IMR-90 (cell line): ENCODE data around the gene EIF5A2. TPM values are rescaled to one million over a fixed set of nuclear protein-coding genes. Genes with fewer than 3 reads are reported as not detected.

Experiments used
- ATAC-seq: fragments of 200-7000 bp; cut with Tn5 transposase; 2 replicates; pipeline ENCODE4 v1.9.1; 2020; ENCODE audit warnings: low read depth, mild to moderate bottlenecking, moderate library complexity
- BruUV-seq: library from RNA; stranded (reverse); fragments of 400-500 nt; replicated peaks from 2 replicates; lab custom pipeline; 2021; lab: Mats Ljungman, UMichigan
- CTCF ChIA-PET: fragments of 300-600 bp; formaldehyde crosslinking; extraction: SDS; loops from one replicate; lab custom pipeline; 2021; ENCODE audit warnings: antibody characterized with exemption; lab: Yijun Ruan, JAX
- POLR2A ChIA-PET: fragments of 300-600 bp; sonication (Branson Sonifier 250); formaldehyde crosslinking; loops from one replicate; lab custom pipeline; 2022; ENCODE audit warnings: antibody characterized with exemption; ENCODE audit not compliant: unreplicated experiment; lab: Charles Lee
- DNase-seq: peaks from one replicate; pipeline ENCODE4 v3.0.0; 2013
- H2AFZ ChIP-seq: replicated peaks from 2 replicates; pipeline ENCODE3; 2013; ENCODE audit warnings: low read length, mild to moderate bottlenecking; ENCODE audit not compliant: poor library complexity
- H2AK5ac ChIP-seq: 2 replicates; pipeline ENCODE4 v1.6.1; 2013; ENCODE audit warnings: low read depth, low read length, inconsistent platforms
- H2AK9ac ChIP-seq: replicated peaks from 2 replicates; pipeline ENCODE3; 2013; ENCODE audit warnings: mild to moderate bottlenecking, low read depth, low read length, moderate library complexity; ENCODE audit not compliant: poor library complexity
- H2BK120ac ChIP-seq: 2 replicates; pipeline ENCODE4 v1.6.1; 2013; ENCODE audit warnings: low read depth, low read length, inconsistent platforms
- H2BK15ac ChIP-seq: 3 replicates; pipeline ENCODE4 v1.6.1; 2013; ENCODE audit warnings: low read depth, low read length, inconsistent platforms
- H2BK20ac ChIP-seq: 2 replicates; pipeline ENCODE4 v1.6.1; 2013; ENCODE audit warnings: low read depth, mild to moderate bottlenecking, inconsistent platforms, low read length, moderate library complexity
- H2BK5ac ChIP-seq: 2 replicates; pipeline ENCODE4 v1.6.1; 2013; ENCODE audit warnings: mild to moderate bottlenecking, low read depth, low read length, inconsistent platforms; ENCODE audit not compliant: poor library complexity, severe bottlenecking
- H3K14ac ChIP-seq: replicated peaks from 2 replicates; pipeline ENCODE4 v1.6.1; 2013; ENCODE audit warnings: low read depth, low read length, inconsistent platforms
- H3K18ac ChIP-seq: 2 replicates; pipeline ENCODE4 v1.6.1; 2013; ENCODE audit warnings: low read depth, low read length, control low read depth
- H3K23ac ChIP-seq: 2 replicates; pipeline ENCODE4 v1.6.1; 2013; ENCODE audit warnings: low read depth, low read length, inconsistent platforms
- H3K27ac ChIP-seq: 2 replicates; pipeline ENCODE4 v1.5.1; 2013; ENCODE audit warnings: mild to moderate bottlenecking, control low read depth, low read length; ENCODE audit not compliant: insufficient read depth
- H3K27me3 ChIP-seq: 2 replicates; pipeline ENCODE4 v1.6.1; 2013; ENCODE audit warnings: low read length; ENCODE audit not compliant: control insufficient read depth, insufficient read depth
- H3K36me3 ChIP-seq: 2 replicates; pipeline ENCODE4 v1.6.1; 2013; ENCODE audit warnings: low read length, mixed read lengths; ENCODE audit not compliant: control insufficient read depth, insufficient read depth
- H3K4ac ChIP-seq: 2 replicates; pipeline ENCODE4 v1.6.1; 2013; ENCODE audit warnings: low read depth, low read length, inconsistent platforms
- H3K4me1 ChIP-seq: 2 replicates; pipeline ENCODE4 v1.6.1; 2013; ENCODE audit warnings: low read length, mixed read lengths; ENCODE audit not compliant: control insufficient read depth, insufficient read depth
- H3K4me2 ChIP-seq: 2 replicates; pipeline ENCODE4 v1.6.1; 2013; ENCODE audit warnings: low read depth, mild to moderate bottlenecking, control low read depth, low read length, moderate library complexity
- H3K4me3 ChIP-seq: 2 replicates; pipeline ENCODE4 v1.5.1; 2013; ENCODE audit warnings: low read depth, mild to moderate bottlenecking, control low read depth, low read length, moderate library complexity; ENCODE audit not compliant: insufficient read depth
- H3K56ac ChIP-seq: 2 replicates; pipeline ENCODE4 v1.6.1; 2013; ENCODE audit warnings: low read length, inconsistent platforms; ENCODE audit not compliant: insufficient read depth; ENCODE audit errors: extremely low read depth
- H3K79me1 ChIP-seq, 2 experiments: 2 replicates each; pipeline ENCODE4 v1.6.1; 2013; ENCODE audit warnings: low read length in 2 of 2, inconsistent platforms in 1 of 2, low read depth in 1 of 2
- H3K9ac ChIP-seq: 2 replicates; pipeline ENCODE4 v1.6.1; 2013; ENCODE audit warnings: low read depth, low read length, control low read depth
- H3K9me1 ChIP-seq: 2 replicates; pipeline ENCODE4 v1.6.1; 2013; ENCODE audit warnings: low read length, inconsistent platforms; ENCODE audit not compliant: insufficient read depth
- H3K9me3 ChIP-seq: 2 replicates; pipeline ENCODE4 v1.6.1; 2013; ENCODE audit warnings: low read length; ENCODE audit not compliant: control insufficient read depth, insufficient read depth
- H4K20me1 ChIP-seq: 2 replicates; pipeline ENCODE4 v1.6.1; 2013; ENCODE audit warnings: low read length, inconsistent platforms; ENCODE audit not compliant: insufficient read depth
- H4K5ac ChIP-seq: 2 replicates; pipeline ENCODE4 v1.6.1; 2013; ENCODE audit warnings: mild to moderate bottlenecking, low read depth, low read length, control low read depth
- H4K8ac ChIP-seq, 2 experiments: 2 replicates each; pipeline ENCODE4 v1.6.1; 2013; ENCODE audit warnings: low read depth in 2 of 2, low read length in 2 of 2, control low read depth in 1 of 2, inconsistent platforms in 1 of 2
- H4K91ac ChIP-seq: 2 replicates; pipeline ENCODE4 v1.6.1; 2013; ENCODE audit warnings: low read depth, low read length, inconsistent platforms; ENCODE audit not compliant: insufficient read depth
- BHLHE40 ChIP-seq: fragments of 150-350 bp; IDR thresholded peaks from 2 replicates; pipeline ENCODE4 v1.6.1; 2016; ENCODE audit warnings: mild to moderate bottlenecking, low read depth, low read length
- FOS ChIP-seq: fragments of 150-350 bp; IDR thresholded peaks from 2 replicates; pipeline ENCODE4 v1.6.1; 2016; ENCODE audit warnings: low read depth, low read length
- MAFK ChIP-seq: IDR thresholded peaks from 2 replicates; pipeline ENCODE4 v1.6.1; 2012; ENCODE audit warnings: low read depth, low read length, improper control_type of control experiment
- MXI1 ChIP-seq: IDR thresholded peaks from 2 replicates; pipeline ENCODE4 v1.6.1; 2012; ENCODE audit warnings: low read depth, mild to moderate bottlenecking, low read length, moderate library complexity, borderline replicate concordance
- SMC3 ChIP-seq: fragments of 150-350 bp; IDR thresholded peaks from 2 replicates; pipeline ENCODE4 v1.6.1; 2016; ENCODE audit warnings: low read depth, mild to moderate bottlenecking, antibody characterized with exemption, low read length, moderate library complexity
- WGBS, 2 experiments: methylation state at CpG; one replicate each; pipeline versions ENCODE4 v1.1.5 to v1.1.7; 2013; ENCODE audit warnings: missing lambda C conversion rate in 2 of 2; ENCODE audit not compliant: insufficient read length in 1 of 2; ENCODE audit errors: extremely low coverage in 2 of 2; 5-methylcytosine and 5-hydroxymethylcytosine counted together
- dilution Hi-C: fragments of 300-500 bp; cut with HindIII; formaldehyde crosslinking; loops from one replicate; pipeline ENCODE4 v1.14.3; 2018; ENCODE audit warnings: low sequenced_read_pairs; ENCODE audit not compliant: unreplicated experiment
- in situ Hi-C: fragments of 300-500 bp; cut with MboI; formaldehyde crosslinking; loops from 3 replicates; pipeline ENCODE4 v1.14.3; 2019; ENCODE audit warnings: low sequenced_read_pairs, inconsistent platforms, mixed read lengths
- intact Hi-C: fragments of 100-400 bp; cut with micrococcal nuclease; formaldehyde crosslinking; loops from 2 replicates; pipeline ENCODE4 v1.10.0; 2022
- polyA plus RNA-seq, 3 experiments: library from polyadenylated mRNA; depleted of rRNA; stranded (reverse); fragments of >200 nt; gene quantifications; 2 replicates each; pipeline ENCODE4 v1.2.3, GENCODE V29; 2012; ENCODE audit warnings: low replicate concordance in 1 of 3
- total RNA-seq: library from RNA; depleted of rRNA; stranded (reverse); fragments of >200 nt; gene quantifications from 2 replicates; pipeline ENCODE4 v1.2.3, GENCODE V29; 2012

EIF5A2 gene
- total and polyA plus RNA-seq, 2 of the 4 experiments (the other 2 are of a cell fraction): 7.7 to 7.8 TPM

- H3K27ac ChIP-seq: no peak overlapping the region
- DNase-seq (no peak), ATAC-seq (no peak)
- no peak overlapping the region for H3K56ac ChIP-seq
- no peaks in the 10 kb centered on the region for H3K4me1 ChIP-seq
- no peak overlapping the region for H3K9ac ChIP-seq
- H3K4me2 ChIP-seq: no peak overlapping the region
- no peak overlapping the region for H3K4ac ChIP-seq
- CTCF ChIA-PET: no interaction called here
- H2AK9ac ChIP-seq: no peak overlapping the region
- no peak overlapping the region for H2BK15ac ChIP-seq
- H2AFZ ChIP-seq: no peak overlapping the region
- H2BK120ac ChIP-seq: no peak overlapping the region
- H3K4me3 ChIP-seq: no peak overlapping the region
- no peaks in the 10 kb centered on the region for H4K20me1 ChIP-seq
- no peak overlapping the region for H2BK5ac ChIP-seq
- intact Hi-C loops: no loop called here
- POLR2A ChIA-PET: no interaction called here
- no peak overlapping the region for H3K23ac ChIP-seq
- peak; percentile 45 for TF ChIP-seq MAFK
- TF ChIP-seq SMC3: no peak
- no peak for TF ChIP-seq FOS
- TF ChIP-seq MXI1: no peak
- no peak for TF ChIP-seq BHLHE40
- H3K79me1 ChIP-seq: peaks cover 16 to 18% of the 10 kb centered on the region in 2 experiments
- H4K8ac ChIP-seq: no peak overlapping the region
- H2AK5ac ChIP-seq: no peak overlapping the region
- H3K18ac ChIP-seq: no peak overlapping the region
- in situ Hi-C loops: no loop called here
- no peaks in the 10 kb centered on the region for H3K27me3 ChIP-seq
- no peaks in the 10 kb centered on the region for H3K9me3 ChIP-seq
- H3K9me1 ChIP-seq: 0 out of 2 replicates have a peak, but pooled peaks cover 2% of the 10 kb centered on the region
- peaks cover 3% of the 10 kb centered on the region; the same call in 1 of the 2 replicates for H3K36me3 ChIP-seq
- BruUV-seq: no TSS peak
- dilution Hi-C loops: no loop called here
- no peak overlapping the region for H2BK20ac ChIP-seq
- no peak overlapping the region for H3K14ac ChIP-seq
- no CpG with 5 or more reads among the region's 1 CpG for WGBS, 2 experiments
- no peak overlapping the region for H4K91ac ChIP-seq
- no peak overlapping the region for H4K5ac ChIP-seq
These were observed 9.0 kb downstream of the EIF5A2 start for GRCh38 chr3:170899455-170899854.
